ENCODE measurements around the gene CCHCR1.
A peak's percentile ranks its signal among the peaks of the same experiment; 100 is the strongest.

CCHCR1 gene

DNA sequence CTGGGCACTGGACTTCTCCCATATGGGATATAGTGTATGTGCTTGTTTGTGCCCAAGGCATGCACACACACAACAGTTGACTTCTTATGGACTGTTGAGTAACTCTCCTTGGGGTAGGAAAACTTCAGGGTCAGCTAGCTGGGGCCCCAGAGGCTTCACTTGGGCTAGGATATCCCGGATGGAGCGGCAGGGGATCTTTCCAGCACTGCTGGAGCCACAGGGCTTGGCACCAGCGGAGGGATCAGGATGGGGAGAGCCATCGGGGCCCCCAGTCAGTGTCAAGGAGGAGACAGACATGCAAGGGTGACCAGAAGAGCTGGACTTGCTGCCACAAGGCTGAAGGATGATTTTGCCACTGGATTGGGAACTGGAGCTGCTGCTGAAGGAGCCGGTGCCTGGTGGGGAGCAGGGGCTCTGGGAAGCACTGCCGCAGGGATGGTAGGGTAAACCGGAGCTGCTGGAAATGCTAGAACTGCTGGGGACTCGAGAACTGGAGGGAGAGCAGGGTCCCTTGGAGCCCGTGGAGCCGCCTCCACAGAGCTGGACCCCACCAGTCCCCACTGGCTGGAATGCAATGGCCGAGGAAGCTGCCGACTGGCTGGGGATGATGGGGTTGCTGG is 41.6 kb downstream of the CCHCR1 start:
- DNase-seq: no peak
- in situ Hi-C loops (cut with MboI; ENCODE audit: low pct_unique_long_range_greater_than_20kb, low sequenced_read_pairs): no loop called here

DNA sequence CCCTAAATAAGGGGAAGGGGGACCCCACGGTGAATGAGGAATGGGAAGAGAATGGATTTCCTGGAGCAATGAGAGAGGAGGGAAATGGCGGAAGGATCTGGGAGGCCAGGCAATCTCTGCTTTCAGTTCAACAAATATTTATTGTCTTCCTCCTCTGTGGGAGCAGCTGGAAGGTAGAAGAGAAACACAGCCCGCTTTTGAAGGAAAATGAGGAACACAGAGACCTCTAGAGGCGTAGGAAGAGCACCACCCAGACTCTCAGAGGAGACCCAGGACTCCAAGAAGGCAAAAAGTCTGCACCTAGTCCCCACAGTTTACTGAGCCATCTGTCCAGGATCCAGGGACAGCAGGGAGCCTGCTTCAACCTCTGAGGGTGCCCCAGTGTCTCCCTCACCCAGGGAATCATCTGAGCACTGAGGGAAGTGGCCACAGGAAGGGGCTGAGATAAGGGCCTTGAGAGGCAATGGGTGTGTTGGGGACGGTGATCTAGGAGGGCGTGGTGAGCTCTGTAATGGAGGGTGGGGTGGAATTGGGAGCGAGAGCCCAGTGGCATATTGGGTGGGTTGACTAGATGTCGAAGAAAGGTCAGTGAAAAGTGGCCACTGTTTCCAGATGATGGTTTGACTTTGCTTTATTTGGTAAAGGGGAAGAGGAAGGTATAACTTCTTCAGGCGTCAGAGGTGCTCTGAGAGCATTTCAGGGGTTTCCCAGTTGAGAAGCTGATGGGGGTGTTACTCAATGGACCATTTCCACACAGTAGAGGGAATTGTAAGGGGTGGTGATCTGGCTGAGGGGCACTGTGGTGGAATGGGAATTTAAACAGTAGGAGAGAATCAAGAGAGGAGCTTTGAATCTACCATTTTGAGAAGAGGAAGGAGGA is 42.4 kb downstream of the CCHCR1 start:
- in situ Hi-C loops (cut with MboI; ENCODE audit: low pct_unique_long_range_greater_than_20kb, low sequenced_read_pairs): no loop called here
- no peak for DNase-seq

- no peak for DNase-seq
- in situ Hi-C loops (cut with MboI; ENCODE audit: low pct_unique_long_range_greater_than_20kb, low sequenced_read_pairs): no loop called here
Measured at GRCh38 chr6:31114541-31114878, 43.1 kb downstream of the CCHCR1 start, which contains the start of gene PSORS1C1. TSS of gene PSORS1C1 (plus strand) at chr6:31114800. CDS start at chr6:31129633, 14,833 bp downstream.

- DNase-seq: no peak
- in situ Hi-C loops (cut with MboI; ENCODE audit: low pct_unique_long_range_greater_than_20kb, low sequenced_read_pairs): no loop called here
Measured at GRCh38 chr6:31113861-31114540, 43.6 kb downstream of the CCHCR1 start.

GRCh38 chr6:31112478-31112877 is 45.1 kb downstream of the CCHCR1 start, which contains the start of gene C6orf15:
TSS of gene C6orf15 (minus strand) at chr6:31112575. CDS start at chr6:31112555, 20 bp downstream.
- DNase-seq: no peak
- in situ Hi-C loops (cut with MboI; ENCODE audit: low pct_unique_long_range_greater_than_20kb, low sequenced_read_pairs): no loop called here

DNA sequence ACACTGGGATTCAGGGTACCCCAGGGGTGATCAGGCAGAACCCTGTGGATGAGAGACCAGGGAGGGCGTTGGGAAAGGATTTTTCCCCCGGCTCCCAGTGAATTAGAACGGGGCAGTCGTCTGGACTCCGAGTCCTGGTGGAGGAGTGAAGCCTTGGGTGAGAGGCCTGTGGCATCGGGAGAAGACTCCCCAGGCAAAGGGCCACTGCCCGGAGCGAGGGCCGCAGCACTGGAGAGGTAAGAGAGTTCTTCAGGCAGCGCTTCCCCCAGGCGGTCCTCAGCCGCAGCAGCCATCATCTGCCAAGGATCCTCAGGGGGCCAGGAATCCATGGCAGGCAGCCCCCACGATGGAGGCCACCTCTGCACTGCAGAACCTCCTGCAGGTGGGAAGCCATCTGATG is 45.9 kb downstream of the CCHCR1 start:
- in situ Hi-C loops (cut with MboI; ENCODE audit: low pct_unique_long_range_greater_than_20kb, low sequenced_read_pairs): no loop called here
- no peak for DNase-seq

- no peak for DNase-seq
- in situ Hi-C loops (cut with MboI; ENCODE audit: low pct_unique_long_range_greater_than_20kb, low sequenced_read_pairs): no loop called here
Measured at GRCh38 chr6:31110825-31111582, 46.6 kb downstream of the CCHCR1 start.

DNA sequence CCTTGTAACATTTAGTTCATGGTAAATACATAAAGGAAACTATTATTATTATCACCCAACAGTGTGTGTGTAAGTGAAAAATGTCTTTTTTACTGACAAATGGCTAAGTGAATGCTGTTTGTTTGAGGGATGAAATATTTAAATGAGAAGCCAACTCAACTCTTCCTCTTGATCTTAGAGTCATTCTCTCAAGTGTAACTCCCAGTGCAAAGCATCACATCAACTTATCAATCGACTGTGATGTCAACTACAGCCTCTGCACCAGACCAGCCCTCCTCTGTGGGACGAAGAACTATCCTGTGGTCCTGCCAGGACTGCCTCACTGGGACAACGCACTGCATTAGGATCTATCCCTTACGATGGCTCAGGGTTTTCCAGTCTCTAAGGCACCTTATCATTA is 50.5 kb downstream of the CCHCR1 start:
- no peak for DNase-seq
- in situ Hi-C loops (cut with MboI; ENCODE audit: low pct_unique_long_range_greater_than_20kb, low sequenced_read_pairs): no loop called here

DNA sequence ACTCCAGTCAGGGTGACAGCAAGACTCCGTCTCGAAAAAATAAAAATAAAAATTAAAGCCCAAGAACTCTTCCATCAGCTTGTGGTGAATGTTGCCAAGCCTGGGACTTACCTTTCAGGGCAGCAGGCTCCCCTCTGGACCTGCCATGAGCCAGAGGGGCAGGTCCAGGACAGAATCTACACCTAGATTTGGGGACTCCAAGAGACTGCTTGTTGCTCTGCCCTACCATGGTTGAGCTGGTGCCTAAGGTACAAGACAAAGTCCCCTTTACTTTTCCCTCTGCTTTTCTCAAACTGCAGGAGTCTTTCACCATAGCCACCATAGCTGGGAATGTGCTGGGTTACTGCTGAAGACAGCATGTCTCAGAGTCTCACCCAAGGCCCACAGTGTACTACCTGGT is 54.5 kb downstream of the CCHCR1 start:
- no peak for DNase-seq
- in situ Hi-C loops (cut with MboI; ENCODE audit: low pct_unique_long_range_greater_than_20kb, low sequenced_read_pairs): no loop called here

DNA sequence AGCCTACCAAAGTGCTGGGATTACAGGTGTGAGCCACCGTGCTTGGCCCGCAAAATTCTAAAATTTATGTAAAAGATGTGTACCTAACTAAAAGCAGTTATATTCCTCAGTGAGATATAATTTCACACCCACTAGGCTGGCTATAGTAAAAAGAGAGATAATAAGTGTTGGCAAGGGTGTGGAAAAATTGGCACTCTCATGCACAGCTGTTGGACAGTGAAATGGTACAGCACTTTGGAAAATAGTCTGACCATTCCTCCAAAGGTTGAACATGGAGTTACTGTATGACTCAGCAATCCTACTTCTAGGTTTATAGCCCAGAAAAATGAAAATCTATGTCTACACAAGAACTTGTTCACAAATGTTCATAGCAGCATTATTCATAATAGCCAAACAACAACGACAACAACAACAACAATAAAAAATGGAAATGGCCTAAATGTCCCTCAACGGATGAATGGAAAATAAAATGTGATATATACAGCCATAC is 59.1 kb downstream of the CCHCR1 start:
- in situ Hi-C loops (cut with MboI; ENCODE audit: low pct_unique_long_range_greater_than_20kb, low sequenced_read_pairs): no loop called here
- DNase-seq: no peak

- DNase-seq: no peak
- in situ Hi-C loops (cut with MboI; ENCODE audit: low pct_unique_long_range_greater_than_20kb, low sequenced_read_pairs): no loop called here
Measured at GRCh38 chr6:31096656-31097055, 60.9 kb downstream of the CCHCR1 start.

DNA sequence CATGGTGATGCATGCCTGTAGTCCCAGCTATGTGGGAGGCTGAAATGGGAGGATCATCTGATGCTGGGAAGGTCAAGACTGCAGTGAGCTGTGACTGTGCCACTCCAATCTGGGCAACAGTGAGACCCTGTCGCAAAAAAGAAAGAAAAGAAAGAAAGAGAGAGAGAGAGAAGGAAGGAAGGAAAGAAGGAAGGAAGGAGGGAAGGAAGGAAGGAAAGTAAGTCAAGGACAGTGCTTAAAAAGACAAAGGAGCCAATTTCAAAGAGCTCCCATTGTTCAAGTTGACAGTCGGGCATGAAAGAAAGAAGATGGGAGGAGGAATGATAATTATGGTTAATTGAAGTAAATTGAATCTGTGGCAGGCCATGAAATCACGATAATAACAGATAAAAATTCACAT is 61.4 kb downstream of the CCHCR1 start:
- in situ Hi-C loops (cut with MboI; ENCODE audit: low pct_unique_long_range_greater_than_20kb, low sequenced_read_pairs): no loop called here
- no peak for DNase-seq

- peak; percentile 28 for DNase-seq
- in situ Hi-C loops (cut with MboI; ENCODE audit: low pct_unique_long_range_greater_than_20kb, low sequenced_read_pairs): no loop called here
Measured at GRCh38 chr6:31094389-31094881, 63.2 kb downstream of the CCHCR1 start.

DNA sequence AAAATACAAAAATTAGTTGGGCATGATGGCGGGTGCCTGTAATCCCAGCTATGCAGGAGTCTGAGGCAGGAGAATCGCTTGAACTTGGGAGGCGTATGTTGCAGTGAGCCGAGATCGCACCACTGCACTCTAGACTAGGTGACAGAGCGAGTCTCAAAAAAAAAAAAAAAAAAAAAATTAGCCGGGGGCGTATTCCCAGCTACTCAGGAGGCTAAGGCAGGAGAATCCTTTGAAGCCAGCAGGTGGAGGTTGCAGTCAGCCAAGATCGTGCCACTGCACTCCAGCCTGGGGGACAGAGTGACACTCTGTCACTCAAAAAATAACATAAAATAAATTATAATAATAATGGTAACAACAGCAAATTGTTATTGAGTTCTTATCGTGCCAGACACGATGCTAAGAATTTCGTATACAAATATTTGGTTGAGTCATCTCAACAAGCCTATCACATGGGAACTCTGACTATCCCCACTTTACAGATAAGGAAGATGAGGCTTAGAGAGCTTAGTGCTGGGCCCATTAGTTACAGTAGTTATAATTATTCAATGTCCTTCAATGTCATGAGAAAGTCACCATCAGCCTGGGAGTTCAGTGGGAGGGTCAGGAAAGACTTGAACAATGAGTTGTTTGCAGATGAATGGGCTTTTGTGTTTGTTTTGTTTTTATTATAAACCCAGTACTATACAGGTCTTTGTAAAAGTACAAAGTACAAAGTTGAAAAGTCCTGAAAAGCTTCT is 64.7 kb downstream of the CCHCR1 start:
- DNase-seq: no peak
- in situ Hi-C loops (cut with MboI; ENCODE audit: low pct_unique_long_range_greater_than_20kb, low sequenced_read_pairs): no loop called here
